ENCODE measurements around the gene NT5C1A.

The NT5C1A gene

GRCh38 chr1:39646232-39647081 is 25.4 kb downstream of the NT5C1A start:
- no peaks in the 10 kb centered on the region for H3K79me2 ChIP-seq
- H2AFZ ChIP-seq = no peak overlapping the region
- no peaks in the 10 kb centered on the region for H3K27me3 ChIP-seq (ENCODE audit: control insufficient read depth, insufficient read depth, low read length)
- no peak overlapping the region for H3K4me3 ChIP-seq (ENCODE audit: low read depth, low read length)
- no peaks in the 10 kb centered on the region for H3K36me3 ChIP-seq (ENCODE audit: control insufficient read depth, insufficient read depth, low read length)
- no peaks in the 10 kb centered on the region for H3K9me3 ChIP-seq (ENCODE audit: control insufficient read depth, low read length)
- no peaks in the 10 kb centered on the region for H3K4me1 ChIP-seq
- no peak overlapping the region for H3K4me2 ChIP-seq (ENCODE audit: low read length)
- H3K27ac ChIP-seq = no peak overlapping the region
- H3K9ac ChIP-seq = no peak overlapping the region
- no peak for TF ChIP-seq CTCF (IDR thresholded peaks at IDR 0.05)

GRCh38 chr1:39645411-39646043 is 26.4 kb downstream of the NT5C1A start:
- Histone ChIP-seq H3K27me3 (ENCODE audit: control insufficient read depth, insufficient read depth, low read length) (no peaks in the 10 kb centered on the region), H3K4me3 (ENCODE audit: low read depth, low read length) (no peak overlapping the region), H3K27ac (no peak overlapping the region), H3K79me2 (no peaks in the 10 kb centered on the region), H3K4me1 (no peaks in the 10 kb centered on the region), H3K9ac (no peak overlapping the region), H2AFZ (no peak overlapping the region), H3K36me3 (ENCODE audit: control insufficient read depth, insufficient read depth, low read length) (no peaks in the 10 kb centered on the region), H3K4me2 (ENCODE audit: low read length) (no peak overlapping the region), H3K9me3 (ENCODE audit: control insufficient read depth, low read length) (no peaks in the 10 kb centered on the region)
- TF ChIP-seq CTCF (IDR thresholded peaks at IDR 0.05) = no peak

GRCh38 chr1:39643705-39644104 is 28.2 kb downstream of the NT5C1A start:
- Histone ChIP-seq H3K9me3 (ENCODE audit: control insufficient read depth, low read length) (no peaks in the 10 kb centered on the region), H2AFZ (no peak overlapping the region), H3K27ac (no peak overlapping the region), H3K4me1 (no peaks in the 10 kb centered on the region), H3K27me3 (ENCODE audit: control insufficient read depth, insufficient read depth, low read length) (no peaks in the 10 kb centered on the region), H3K4me2 (ENCODE audit: low read length) (no peak overlapping the region), H3K9ac (no peak overlapping the region), H3K4me3 (ENCODE audit: low read depth, low read length) (no peak overlapping the region), H3K36me3 (ENCODE audit: control insufficient read depth, insufficient read depth, low read length) (no peaks in the 10 kb centered on the region), H3K79me2 (no peaks in the 10 kb centered on the region)
- no peak for TF ChIP-seq CTCF (IDR thresholded peaks at IDR 0.05)

- no peak overlapping the region for H3K27ac ChIP-seq
- no peaks in the 10 kb centered on the region for H3K27me3 ChIP-seq (ENCODE audit: control insufficient read depth, insufficient read depth, low read length)
- no peak for TF ChIP-seq CTCF (IDR thresholded peaks at IDR 0.05)
- H3K36me3 ChIP-seq (ENCODE audit: control insufficient read depth, insufficient read depth, low read length) = no peaks in the 10 kb centered on the region
- no peaks in the 10 kb centered on the region for H3K79me2 ChIP-seq
- H2AFZ ChIP-seq = no peak overlapping the region
- H3K9me3 ChIP-seq (ENCODE audit: control insufficient read depth, low read length) = no peaks in the 10 kb centered on the region
- H3K4me3 ChIP-seq (ENCODE audit: low read depth, low read length) = no peak overlapping the region
- H3K4me2 ChIP-seq (ENCODE audit: low read length) = no peak overlapping the region
- H3K9ac ChIP-seq = no peak overlapping the region
- no peaks in the 10 kb centered on the region for H3K4me1 ChIP-seq
Measured at GRCh38 chr1:39642796-39643195, 29.1 kb downstream of the NT5C1A start.
